ENCODE measurements around the gene IFNA21.
"Not testable (repeated sequence)": the region's sequence is repeated elsewhere in the genome, so short reads cannot be mapped to it uniquely, and the experiment has no call there.

DNA sequence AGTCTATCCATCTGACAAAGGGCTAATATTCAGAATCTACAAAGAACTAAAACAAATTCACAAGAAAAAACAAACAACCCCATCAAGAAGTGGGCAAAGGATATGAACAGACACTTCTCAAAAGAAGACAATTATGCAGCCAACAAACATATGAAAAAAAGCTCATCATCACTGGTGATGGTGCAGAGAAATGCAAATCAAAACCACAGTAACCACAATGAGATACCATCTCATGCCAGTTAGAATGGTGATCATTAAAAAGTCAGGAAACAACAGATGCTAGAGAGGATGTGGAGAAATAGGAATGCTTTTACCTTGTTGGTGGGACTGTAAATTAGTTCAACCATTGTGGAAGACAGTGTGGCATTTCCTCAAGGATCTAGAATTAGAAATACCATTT, 38.3 kb downstream of the IFNA21 start:
- TF ChIP-seq, protein P1, sequence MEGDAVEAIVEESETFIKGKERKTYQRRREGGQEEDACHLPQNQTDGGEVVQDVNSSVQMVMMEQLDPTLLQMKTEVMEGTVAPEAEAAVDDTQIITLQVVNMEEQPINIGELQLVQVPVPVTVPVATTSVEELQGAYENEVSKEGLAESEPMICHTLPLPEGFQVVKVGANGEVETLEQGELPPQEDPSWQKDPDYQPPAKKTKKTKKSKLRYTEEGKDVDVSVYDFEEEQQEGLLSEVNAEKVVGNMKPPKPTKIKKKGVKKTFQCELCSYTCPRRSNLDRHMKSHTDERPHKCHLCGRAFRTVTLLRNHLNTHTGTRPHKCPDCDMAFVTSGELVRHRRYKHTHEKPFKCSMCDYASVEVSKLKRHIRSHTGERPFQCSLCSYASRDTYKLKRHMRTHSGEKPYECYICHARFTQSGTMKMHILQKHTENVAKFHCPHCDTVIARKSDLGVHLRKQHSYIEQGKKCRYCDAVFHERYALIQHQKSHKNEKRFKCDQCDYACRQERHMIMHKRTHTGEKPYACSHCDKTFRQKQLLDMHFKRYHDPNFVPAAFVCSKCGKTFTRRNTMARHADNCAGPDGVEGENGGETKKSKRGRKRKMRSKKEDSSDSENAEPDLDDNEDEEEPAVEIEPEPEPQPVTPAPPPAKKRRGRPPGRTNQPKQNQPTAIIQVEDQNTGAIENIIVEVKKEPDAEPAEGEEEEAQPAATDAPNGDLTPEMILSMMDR (IDR thresholded peaks at IDR 0.05), result not testable (repeated sequence)
- TF ChIP-seq EZH2phosphoT487, EZH2 (IDR thresholded peaks at IDR 0.05): not testable (repeated sequence)

All from neural progenitor cell (in vitro differentiated cells).